A673 (cell line): ENCODE measurements around the gene UBE2L5. TPM values are rescaled to one million over a fixed set of nuclear protein-coding genes. Genes with fewer than 3 reads are reported as not detected.

Experiments
- BruUV-seq: library from RNA; stranded (reverse); fragments of 400-500 nt; replicated peaks from 2 replicates; lab custom pipeline; 2021; lab: Mats Ljungman, UMichigan
- CTCF ChIA-PET: fragments of 300-600 bp; sonication (Branson Sonifier 250); formaldehyde crosslinking; loops from one replicate; lab custom pipeline; 2022; ENCODE audit warnings: antibody characterized with exemption; lab: Charles Lee
- POLR2A ChIA-PET: fragments of 300-600 bp; sonication (Branson Sonifier 250); formaldehyde crosslinking; loops from one replicate; lab custom pipeline; 2022; ENCODE audit warnings: antibody characterized with exemption; ENCODE audit not compliant: low non-redundant PET; lab: Charles Lee
- DNase-seq: peaks from one replicate; pipeline ENCODE4 v3.0.0-alpha.2; 2015; ENCODE audit warnings: low spot score
- H3K27ac ChIP-seq: fragments of 200-600 bp; sonication (generic); 2 replicates; pipeline ENCODE4 v1.5.1; 2016; ENCODE audit warnings: mixed run types, low read depth, mild to moderate bottlenecking, mixed read lengths, antibody characterized with exemption, low read length; ENCODE audit not compliant: poor library complexity, severe bottlenecking
- H3K27me3 ChIP-seq: fragments of 200-600 bp; sonication (generic); replicated peaks from 2 replicates; pipeline ENCODE4 v1.6.1; 2017; ENCODE audit warnings: mixed run types, low read depth, mild to moderate bottlenecking, mixed read lengths, antibody characterized with exemption, low read length; ENCODE audit not compliant: insufficient read depth, poor library complexity
- H3K36me3 ChIP-seq: fragments of 200-600 bp; sonication (generic); 2 replicates; pipeline ENCODE4 v1.6.1; 2016; ENCODE audit warnings: mixed run types, mild to moderate bottlenecking, mixed read lengths, antibody characterized with exemption, low read length; ENCODE audit not compliant: insufficient read depth, poor library complexity, severe bottlenecking
- H3K4me1 ChIP-seq: fragments of 200-600 bp; sonication (generic); 2 replicates; pipeline ENCODE4 v1.6.1; 2017; ENCODE audit warnings: mixed run types, mild to moderate bottlenecking, mixed read lengths, antibody characterized with exemption, low read length; ENCODE audit not compliant: insufficient read depth, poor library complexity, severe bottlenecking
- H3K4me3 ChIP-seq: fragments of 200-600 bp; sonication (generic); 2 replicates; pipeline ENCODE4 v1.5.1; 2016; ENCODE audit warnings: low read depth, mixed run types, mild to moderate bottlenecking, mixed read lengths, low read length; ENCODE audit not compliant: poor library complexity, severe bottlenecking
- H3K9me3 ChIP-seq: fragments of 200-600 bp; sonication (generic); 2 replicates; pipeline ENCODE4 v1.6.1; 2016; ENCODE audit warnings: mixed run types, low read depth, mild to moderate bottlenecking, mixed read lengths, antibody characterized with exemption, low read length; ENCODE audit not compliant: poor library complexity, severe bottlenecking
- EZH2 ChIP-seq: fragments of 200-600 bp; sonication (generic); IDR thresholded peaks from 2 replicates; pipeline ENCODE4 v1.6.1; 2017; ENCODE audit warnings: borderline replicate concordance, low read depth, mild to moderate bottlenecking, mixed read lengths, antibody characterized with exemption, low read length; ENCODE audit not compliant: poor library complexity, severe bottlenecking
- intact Hi-C: fragments of 100-400 bp; cut with micrococcal nuclease; formaldehyde crosslinking; loops from one replicate; pipeline ENCODE4 v1.10.0; 2022; ENCODE audit not compliant: unreplicated experiment
- total RNA-seq: library from RNA; stranded (reverse); gene quantifications from 2 replicates; pipeline ENCODE4 v1.2.3, GENCODE V29; 2021
- TF ChIP-seq, protein P1 (sequence below): fragments of 300-800, 200-600 bp; sonication (generic); conservative IDR thresholded peaks from 2 replicates; pipeline ENCODE4 v1.5.1; 2017; ENCODE audit warnings: low read depth, mild to moderate bottlenecking, antibody characterized with exemption, low read length, moderate library complexity, mixed read lengths

Gene UBE2L5
- total RNA-seq, 1 experiment from 2014 or later = 0.21 TPM

DNA sequence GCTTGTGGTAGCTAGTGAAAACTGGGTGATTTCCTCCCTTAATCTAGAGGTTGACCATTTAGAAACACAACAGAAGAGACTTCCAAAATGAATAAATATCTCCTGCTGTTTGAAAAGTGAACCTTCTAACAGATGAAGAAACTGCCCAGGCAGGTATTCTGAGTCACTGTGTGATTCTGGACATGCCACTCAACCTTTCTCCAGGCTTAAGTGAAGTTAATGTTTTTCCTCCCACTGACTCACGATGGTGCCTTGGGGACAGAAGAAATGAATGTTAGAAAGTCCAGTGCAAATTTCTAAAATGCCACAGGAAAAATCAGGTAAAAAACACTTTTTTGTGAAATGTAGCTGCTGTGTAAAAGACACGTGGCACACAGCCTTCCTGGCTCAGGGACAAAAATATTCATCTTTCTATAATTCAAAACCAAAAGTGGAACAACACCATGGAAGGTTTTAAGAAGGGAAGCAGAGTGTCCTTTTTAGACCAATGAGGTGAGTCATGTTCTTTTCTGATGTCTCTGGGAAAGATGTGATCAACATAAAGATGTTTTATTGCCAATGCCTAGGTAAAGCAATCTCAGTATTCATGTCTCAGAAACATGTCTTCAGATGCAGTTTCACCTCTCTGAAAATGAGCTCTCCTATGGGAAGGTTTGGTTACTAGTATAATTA lies 9.1 kb downstream of the UBE2L5 start:
- no TSS peak for BruUV-seq
- Histone ChIP-seq H3K36me3 (no peaks in the 10 kb centered on the region), H3K27me3 (no peaks in the 10 kb centered on the region), H3K4me1 (peaks cover 16% of the 10 kb centered on the region), H3K27ac (no peak overlapping the region), H3K9me3 (no peaks in the 10 kb centered on the region), H3K4me3 (no peak overlapping the region)
- no peak for TF ChIP-seq EZH2
- TF ChIP-seq, protein P1, sequence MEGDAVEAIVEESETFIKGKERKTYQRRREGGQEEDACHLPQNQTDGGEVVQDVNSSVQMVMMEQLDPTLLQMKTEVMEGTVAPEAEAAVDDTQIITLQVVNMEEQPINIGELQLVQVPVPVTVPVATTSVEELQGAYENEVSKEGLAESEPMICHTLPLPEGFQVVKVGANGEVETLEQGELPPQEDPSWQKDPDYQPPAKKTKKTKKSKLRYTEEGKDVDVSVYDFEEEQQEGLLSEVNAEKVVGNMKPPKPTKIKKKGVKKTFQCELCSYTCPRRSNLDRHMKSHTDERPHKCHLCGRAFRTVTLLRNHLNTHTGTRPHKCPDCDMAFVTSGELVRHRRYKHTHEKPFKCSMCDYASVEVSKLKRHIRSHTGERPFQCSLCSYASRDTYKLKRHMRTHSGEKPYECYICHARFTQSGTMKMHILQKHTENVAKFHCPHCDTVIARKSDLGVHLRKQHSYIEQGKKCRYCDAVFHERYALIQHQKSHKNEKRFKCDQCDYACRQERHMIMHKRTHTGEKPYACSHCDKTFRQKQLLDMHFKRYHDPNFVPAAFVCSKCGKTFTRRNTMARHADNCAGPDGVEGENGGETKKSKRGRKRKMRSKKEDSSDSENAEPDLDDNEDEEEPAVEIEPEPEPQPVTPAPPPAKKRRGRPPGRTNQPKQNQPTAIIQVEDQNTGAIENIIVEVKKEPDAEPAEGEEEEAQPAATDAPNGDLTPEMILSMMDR = no peak
- POLR2A ChIA-PET = no interaction called here
- intact Hi-C loops = no loop called here
- CTCF ChIA-PET = no interaction called here
- no peak for DNase-seq

DNA sequence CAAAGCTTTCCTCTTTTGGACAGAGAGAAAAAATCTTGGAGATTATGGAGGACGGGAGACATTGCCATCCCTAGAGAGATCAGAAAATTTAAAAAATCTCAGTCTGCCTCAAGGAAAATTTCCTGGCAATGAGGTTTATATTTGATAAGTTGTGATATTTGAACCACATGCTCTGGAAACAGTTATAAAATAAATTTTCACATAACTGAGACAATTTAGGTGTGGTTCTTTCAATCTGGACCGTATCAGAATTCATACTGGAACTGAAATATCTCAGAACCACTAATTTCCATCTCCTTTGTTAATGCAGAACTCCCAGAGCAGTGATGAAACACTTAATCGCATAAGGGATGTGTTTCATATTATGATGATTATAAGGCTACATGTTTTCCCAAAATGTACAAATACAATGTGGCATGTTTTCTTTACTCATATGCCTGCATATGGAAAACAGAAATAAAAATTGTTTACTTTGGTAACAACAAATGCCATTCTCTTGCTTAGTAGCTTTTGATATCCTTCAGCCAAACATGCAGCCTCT lies 13.7 kb downstream of the UBE2L5 start:
- Histone ChIP-seq H3K36me3 (no peaks in the 10 kb centered on the region), H3K27me3 (no peaks in the 10 kb centered on the region), H3K4me1 (no peaks in the 10 kb centered on the region), H3K4me3 (no peak overlapping the region), H3K9me3 (no peaks in the 10 kb centered on the region), H3K27ac (no peak overlapping the region)
- ChIA-PET CTCF (no interaction called here), POLR2A (no interaction called here)
- intact Hi-C loops = no loop called here
- DNase-seq = no peak
- TF ChIP-seq EZH2 = no peak
- TF ChIP-seq, protein P1 = no peak
- no TSS peak for BruUV-seq

DNA sequence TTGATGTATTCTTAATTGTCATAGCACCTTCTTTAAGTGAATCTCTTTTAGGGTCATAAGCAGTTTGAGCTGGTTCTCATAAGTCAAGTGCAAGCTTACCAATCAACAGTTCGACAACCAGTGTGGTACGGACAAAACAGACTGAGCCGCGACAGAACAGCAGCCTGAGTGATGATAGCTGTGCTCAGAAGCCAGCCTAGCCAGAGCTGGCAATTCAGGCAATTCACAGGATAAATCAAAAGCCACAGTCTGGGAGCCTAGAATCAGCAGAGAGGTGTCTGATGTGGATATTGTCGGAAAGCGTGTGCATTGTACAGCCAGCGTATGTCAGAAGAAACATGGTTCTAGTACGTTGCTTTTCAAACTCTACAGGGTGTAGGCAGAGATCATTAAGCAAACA lies 14.9 kb downstream of the UBE2L5 start:
- no peaks in the 10 kb centered on the region for H3K4me1 ChIP-seq
- no peaks in the 10 kb centered on the region for H3K9me3 ChIP-seq
- no TSS peak for BruUV-seq
- H3K36me3 ChIP-seq = no peaks in the 10 kb centered on the region
- CTCF ChIA-PET = no interaction called here
- no peak overlapping the region for H3K4me3 ChIP-seq
- H3K27ac ChIP-seq = no peak overlapping the region
- no peak for DNase-seq
- TF ChIP-seq, protein P1 = no peak
- no peak for TF ChIP-seq EZH2
- no peaks in the 10 kb centered on the region for H3K27me3 ChIP-seq
- POLR2A ChIA-PET = no interaction called here
- intact Hi-C loops = no loop called here
